GM11168 (cell line): ENCODE measurements around the gene CCDC107.
"Not testable (repeated sequence)": the region's sequence is repeated elsewhere in the genome, so short reads cannot be mapped to it uniquely, and the experiment has no call there.

Source experiments
- in situ Hi-C: fragments of 300-500 bp; cut with MboI; formaldehyde crosslinking; loops from one replicate; pipeline ENCODE4 v1.12.0; 2022; ENCODE audit warnings: low sequenced_read_pairs; ENCODE audit not compliant: unreplicated experiment

Gene CCDC107

GRCh38 chr9:35637427-35637955, 20.6 kb upstream of the CCDC107 start:
- in situ Hi-C loops, result not testable (repeated sequence)

DNA sequence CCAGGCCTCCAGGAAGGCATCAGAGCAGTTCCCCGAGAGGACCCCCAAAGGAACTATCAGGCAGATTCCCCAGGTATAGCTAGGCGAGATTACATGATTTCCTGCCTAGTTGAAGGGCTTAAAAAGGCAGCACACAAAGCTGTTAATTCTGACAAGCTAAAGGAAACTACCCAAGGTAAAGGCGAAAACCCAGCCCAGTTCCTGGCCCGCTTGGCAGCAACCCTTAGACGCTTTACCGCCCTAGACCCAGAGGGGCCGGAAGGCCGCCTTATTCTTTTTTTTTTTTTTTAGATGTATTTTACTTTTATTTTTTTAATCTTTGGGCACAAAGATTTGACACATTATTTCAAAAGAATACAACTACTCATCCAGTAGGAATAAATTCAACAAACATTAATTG, 19.3 kb upstream of the CCDC107 start:
- in situ Hi-C loops, result not testable (repeated sequence)

GRCh38 chr9:35639225-35639624, 18.9 kb upstream of the CCDC107 start:
- in situ Hi-C loops, result not testable (repeated sequence)

GRCh38 chr9:35639631-35640030, 18.5 kb upstream of the CCDC107 start:
- in situ Hi-C loops, result no loop called here

DNA sequence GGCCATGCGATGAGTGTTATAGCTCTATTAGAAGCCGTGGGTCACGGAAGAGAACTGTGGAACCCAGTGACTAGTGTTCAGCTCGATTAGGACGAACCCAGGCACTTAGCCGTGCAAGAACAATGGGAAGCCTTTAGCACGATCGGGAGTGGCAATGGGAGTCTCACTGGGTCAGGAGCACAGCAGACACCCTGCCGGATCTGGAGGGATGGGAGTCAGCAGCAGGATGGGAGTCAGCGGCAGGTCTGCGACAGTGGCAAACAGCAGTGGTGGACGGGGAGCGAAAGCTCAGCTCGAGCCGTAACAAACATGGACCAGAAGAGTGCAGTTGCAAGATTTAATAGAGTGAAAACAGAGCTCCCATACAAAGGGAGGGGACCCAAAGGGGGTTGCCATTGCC, 17.7 kb upstream of the CCDC107 start:
- in situ Hi-C loops, result not testable (repeated sequence)

DNA sequence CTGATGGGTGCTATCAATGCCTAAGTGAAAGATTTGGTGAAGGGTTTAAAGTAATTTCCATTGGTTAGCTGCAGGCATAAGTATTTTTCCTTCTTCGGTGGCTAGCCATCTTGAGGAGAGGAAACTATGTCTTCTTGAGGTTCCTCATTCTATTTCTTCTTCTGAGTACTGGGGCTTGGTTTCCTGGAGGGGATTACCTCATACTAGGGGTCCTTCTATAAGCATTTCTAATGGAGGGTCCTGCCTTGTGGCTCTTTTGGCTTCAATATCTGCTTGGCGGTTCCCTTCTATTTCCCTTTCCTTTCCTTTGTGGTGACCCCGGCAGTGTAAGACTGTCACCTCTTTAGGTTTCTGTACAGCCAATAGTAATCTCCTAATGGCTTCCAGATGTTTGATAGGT, 16.6 kb upstream of the CCDC107 start:
- in situ Hi-C loops, result not testable (repeated sequence)

- in situ Hi-C loops, result no loop called here
Measured at GRCh38 chr9:35643046-35643445, 15.0 kb upstream of the CCDC107 start.

GRCh38 chr9:35645736-35646135, 12.4 kb upstream of the CCDC107 start:
- in situ Hi-C loops, result not testable (repeated sequence)

DNA sequence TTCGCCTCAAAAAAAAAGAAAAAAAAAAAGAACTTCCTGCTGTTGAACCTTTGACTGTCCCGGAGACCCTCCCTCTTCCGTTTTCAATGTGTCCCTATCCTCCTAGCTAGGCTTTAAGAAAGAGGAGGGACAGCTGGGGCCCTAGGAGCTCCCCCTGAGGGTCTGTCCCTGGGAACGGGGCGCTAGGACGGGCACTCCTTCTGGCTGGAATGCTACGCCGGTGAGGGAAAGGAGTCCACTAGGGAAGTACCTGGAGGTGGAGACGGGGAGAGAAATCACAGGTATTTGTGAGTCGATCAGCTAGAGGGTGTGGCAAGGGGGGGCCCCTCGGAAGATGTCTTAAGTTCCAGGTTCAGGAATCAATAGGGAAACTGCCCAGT, 11.9 kb upstream of the CCDC107 start:
- in situ Hi-C loops, result no loop called here

DNA sequence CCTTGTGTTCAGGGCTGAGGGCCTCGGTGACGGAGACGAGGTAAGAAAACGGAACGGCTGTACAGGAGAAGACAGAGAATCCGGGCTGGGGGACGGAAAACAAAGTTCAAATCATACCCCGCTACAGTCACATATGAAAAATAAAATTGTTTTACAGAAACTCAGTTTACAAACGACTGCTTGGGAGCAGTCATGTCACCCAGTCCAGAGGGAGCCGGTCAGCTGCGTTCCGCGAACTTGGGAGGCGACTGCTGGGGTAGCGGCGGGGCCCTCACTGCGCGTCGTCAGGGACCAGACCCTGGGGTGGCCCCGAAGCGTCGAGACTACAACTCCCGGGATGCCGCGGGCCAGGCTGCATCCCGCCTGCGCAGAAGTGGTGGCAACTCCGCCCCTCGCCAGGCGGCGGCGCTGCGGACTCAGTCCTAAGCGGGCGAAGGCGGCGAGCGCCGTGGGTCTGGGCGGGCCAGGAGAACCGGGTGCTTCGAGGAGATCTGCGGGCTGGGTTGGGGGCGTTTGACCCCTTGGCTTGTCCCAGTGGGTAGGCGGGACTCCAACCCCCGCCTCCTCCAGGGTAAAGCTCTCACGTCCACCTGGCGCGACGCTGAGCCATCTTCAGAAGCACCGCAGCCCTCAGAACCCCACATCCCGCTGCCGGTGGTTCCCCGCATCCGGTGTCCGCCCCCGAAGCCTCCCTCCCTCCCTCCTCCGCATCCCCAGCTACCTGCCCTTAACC, 11.4 kb upstream of the CCDC107 start:
- in situ Hi-C loops, result no loop called here

DNA sequence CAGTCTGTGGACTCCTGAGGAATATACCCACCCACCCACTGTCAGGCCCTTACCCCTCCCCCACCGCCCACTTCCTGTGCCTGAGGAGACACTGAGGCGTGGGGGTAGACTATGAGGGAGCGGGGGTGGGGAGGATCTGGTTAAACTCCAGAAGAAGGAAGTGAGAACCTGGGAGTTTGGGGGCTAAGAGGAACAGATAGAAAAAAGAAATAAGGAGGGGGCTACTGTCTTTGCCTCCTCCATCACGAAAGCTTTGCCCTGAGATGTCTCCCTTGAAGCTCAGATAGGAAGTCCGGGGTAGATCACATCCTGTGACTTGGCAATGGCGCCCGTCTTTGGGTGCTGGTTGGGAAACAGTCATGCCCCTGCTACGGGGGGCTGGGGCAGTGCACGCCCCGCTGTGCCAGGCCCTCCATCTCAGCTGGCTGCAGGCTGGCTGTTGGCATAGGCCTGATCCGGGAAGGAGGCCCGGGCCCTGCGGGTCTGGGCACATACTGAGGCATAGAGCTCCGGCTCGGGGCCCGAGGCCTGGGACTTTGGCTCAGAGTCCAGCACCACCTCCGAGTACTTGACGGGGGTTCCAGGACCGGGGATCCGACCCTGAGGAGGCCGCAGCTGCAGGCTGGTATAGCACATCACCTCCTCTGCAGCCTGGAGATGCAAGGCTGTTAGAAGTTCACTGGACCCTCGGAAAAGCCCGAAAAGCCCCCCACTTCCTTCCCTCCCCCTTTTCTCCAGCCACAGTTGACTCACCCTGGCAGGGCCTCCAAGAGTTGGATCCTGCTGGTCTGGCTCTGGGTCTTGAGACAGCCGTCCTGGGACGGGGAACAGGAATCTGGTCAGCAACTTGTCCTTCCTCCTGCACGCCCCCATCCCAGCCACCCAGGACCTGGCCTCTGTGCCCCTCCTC, 8.4 kb upstream of the CCDC107 start:
- in situ Hi-C loops, result no loop called here

GRCh38 chr9:35650341-35651158, 7.5 kb upstream of the CCDC107 start, which contains the start of gene SIT1:
SIT1 (minus strand) TSS chr9:35650931; CDS start chr9:35650853, 78 bp downstream.
- in situ Hi-C loops, result no loop called here

GRCh38 chr9:35651956-35652828, 5.9 kb upstream of the CCDC107 start:
- in situ Hi-C loops, result no loop called here

- in situ Hi-C loops, result no loop called here
Measured at GRCh38 chr9:35652829-35653209, 5.3 kb upstream of the CCDC107 start.

DNA sequence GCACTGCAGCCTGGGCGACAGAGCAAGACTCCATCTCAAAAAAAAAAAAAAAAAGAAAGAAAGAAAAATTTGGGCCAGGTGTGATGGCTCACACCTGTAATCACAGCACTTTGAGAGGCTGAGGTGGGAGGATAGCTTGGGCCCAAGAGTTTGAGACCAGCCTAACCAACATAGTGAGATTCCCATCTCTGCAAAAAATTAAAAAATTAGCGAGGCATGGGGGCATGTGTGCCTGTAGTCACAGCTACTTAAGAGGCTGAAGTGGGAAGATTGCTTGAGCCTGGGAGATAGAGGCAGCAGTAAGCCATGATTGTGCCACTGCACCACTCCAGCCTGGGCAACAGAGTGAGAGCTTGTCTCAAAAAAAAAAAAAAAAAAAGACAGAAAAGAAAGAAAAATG, 4.5 kb upstream of the CCDC107 start:
- in situ Hi-C loops, result no loop called here

GRCh38 chr9:35656348-35656747, 1.7 kb upstream of the CCDC107 start:
- in situ Hi-C loops, result no loop called here

GRCh38 chr9:35656831-35657545, 1.1 kb upstream of the CCDC107 start:
- in situ Hi-C loops, result no loop called here

DNA sequence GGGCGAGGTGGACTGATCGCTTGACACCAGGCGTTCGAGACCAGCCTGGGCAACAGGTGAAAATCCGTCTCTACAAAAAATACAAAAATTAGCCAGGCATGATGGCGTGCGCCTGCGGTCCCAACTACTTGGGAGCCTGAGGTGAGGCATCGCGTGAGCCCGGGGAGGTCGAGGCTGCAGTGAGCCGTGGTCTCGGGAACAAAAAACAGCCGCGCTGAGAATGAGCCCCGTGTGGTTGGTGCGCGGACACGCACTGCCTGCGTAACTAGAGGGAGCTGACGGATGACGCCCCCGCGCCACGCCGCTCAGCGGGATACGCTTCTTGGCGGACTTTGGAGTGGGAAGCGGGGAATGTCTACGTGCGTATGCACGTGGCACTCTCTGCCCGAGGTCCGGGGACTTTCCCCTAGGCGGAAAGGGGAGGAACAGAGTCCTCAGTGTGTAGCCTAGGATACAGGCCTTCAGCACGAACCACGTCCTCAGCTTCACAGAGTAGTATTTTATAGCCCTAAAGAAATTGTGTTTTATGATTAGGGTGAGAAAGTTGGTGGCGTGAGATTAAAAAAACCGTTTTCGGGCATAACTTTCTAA, 451 bp upstream of the CCDC107 start, which contains the start of gene RMRP:
RMRP (minus strand) TSS at position 474 of the 591 bp plus-strand sequence.
- in situ Hi-C loops, result no loop called here

DNA sequence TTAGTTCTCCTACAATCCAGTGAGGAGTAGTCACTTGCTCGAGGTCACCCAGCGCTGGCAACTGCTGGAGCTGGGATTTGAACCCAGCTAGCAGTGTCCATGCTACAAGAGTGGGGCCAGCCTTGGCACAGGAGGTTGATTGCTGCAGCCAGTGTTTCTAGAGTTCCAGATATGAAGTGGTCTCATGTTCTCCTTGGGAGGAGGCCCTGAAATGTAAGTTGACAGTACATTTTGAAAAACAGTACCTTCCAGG, 802 bp downstream of the CCDC107 start:
- in situ Hi-C loops, result no loop called here
